Right lobe of liver (tissue), 4 donors: Measurements from ENCODE around the gene COMMD9.

Experiments
- CTCF ChIP-seq, 4 donors: fragments of 200-600 bp in 3 of 4; fragments of 450-650 bp in 1 of 4; IDR thresholded peaks; one replicate each; pipeline versions ENCODE4 v1.5.1 to v1.8.0; 2016 to 2022; ENCODE audit warnings: antibody characterized with exemption in 4 of 4, mild to moderate bottlenecking in 2 of 4
- POLR2A ChIP-seq: fragments of 450-650 bp; IDR thresholded peaks from one replicate; pipeline ENCODE4 v1.6.1; 2017; ENCODE audit warnings: antibody characterized with exemption, mild to moderate bottlenecking
- donor health status: DM: no; HTN: no; CAD: no.
- donor health status: DM: no; HTN: no; CAD: no.
- donor health status: DM: no; HTN: yes; CAD: no.

- TF ChIP-seq CTCF (IDR thresholded peaks at IDR 0.05) (no peak), POLR2A (no peak)
Measured at GRCh38 chr11:36264973-36265344, 24.3 kb downstream of the COMMD9 start.
